GM10266 (cell line): ENCODE measurements around the gene PICK1.

Source experiments
- DNase-seq: peaks from one replicate; pipeline ENCODE4 v3.0.0; 2012; ENCODE audit errors: extremely low spot score
- TF ChIP-seq, protein P1 (sequence below): IDR thresholded peaks from 2 replicates; pipeline ENCODE4 v1.5.1; 2012; ENCODE audit warnings: mild to moderate bottlenecking, low read depth; ENCODE audit not compliant: control insufficient read depth, insufficient read depth; ENCODE audit errors: missing control alignments

The PICK1 gene

GRCh38 chr22:38065539-38065938, 8.3 kb downstream of the PICK1 start:
- TF ChIP-seq, protein P1, sequence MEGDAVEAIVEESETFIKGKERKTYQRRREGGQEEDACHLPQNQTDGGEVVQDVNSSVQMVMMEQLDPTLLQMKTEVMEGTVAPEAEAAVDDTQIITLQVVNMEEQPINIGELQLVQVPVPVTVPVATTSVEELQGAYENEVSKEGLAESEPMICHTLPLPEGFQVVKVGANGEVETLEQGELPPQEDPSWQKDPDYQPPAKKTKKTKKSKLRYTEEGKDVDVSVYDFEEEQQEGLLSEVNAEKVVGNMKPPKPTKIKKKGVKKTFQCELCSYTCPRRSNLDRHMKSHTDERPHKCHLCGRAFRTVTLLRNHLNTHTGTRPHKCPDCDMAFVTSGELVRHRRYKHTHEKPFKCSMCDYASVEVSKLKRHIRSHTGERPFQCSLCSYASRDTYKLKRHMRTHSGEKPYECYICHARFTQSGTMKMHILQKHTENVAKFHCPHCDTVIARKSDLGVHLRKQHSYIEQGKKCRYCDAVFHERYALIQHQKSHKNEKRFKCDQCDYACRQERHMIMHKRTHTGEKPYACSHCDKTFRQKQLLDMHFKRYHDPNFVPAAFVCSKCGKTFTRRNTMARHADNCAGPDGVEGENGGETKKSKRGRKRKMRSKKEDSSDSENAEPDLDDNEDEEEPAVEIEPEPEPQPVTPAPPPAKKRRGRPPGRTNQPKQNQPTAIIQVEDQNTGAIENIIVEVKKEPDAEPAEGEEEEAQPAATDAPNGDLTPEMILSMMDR = no peak
- DNase-seq = no peak

DNA sequence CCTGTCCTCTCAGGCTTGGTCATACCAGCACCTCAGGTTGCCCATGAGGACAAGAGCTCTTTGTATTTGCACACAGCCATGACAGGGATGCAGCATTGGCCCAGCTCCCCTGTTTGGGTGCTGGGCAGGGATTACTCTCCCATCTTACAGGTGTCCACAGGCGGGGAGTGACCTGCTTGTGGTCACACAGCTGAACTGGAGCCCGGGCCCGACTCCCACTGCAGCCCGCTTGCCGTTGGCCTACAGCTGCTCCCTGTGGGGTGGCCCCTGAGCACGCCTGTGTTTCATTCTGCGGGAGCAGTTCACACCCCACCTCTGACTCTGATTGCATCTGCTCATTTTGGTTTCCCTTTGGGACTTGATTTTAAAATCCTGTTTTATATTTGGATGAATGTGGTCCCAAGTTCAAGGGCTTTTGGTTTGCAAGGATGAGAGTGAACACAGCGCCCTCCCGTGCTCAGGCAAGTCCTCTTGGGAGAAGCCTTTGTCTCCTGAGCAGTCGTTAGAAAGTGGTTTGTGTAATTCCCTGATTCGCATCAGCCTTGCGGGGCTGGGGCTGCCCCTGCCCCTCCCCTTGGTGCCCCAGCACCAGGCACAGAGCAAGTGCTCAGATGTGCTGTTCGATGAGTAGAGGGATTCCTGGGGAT, 9.3 kb downstream of the PICK1 start:
- DNase-seq = no peak
- TF ChIP-seq, protein P1 = no peak

DNA sequence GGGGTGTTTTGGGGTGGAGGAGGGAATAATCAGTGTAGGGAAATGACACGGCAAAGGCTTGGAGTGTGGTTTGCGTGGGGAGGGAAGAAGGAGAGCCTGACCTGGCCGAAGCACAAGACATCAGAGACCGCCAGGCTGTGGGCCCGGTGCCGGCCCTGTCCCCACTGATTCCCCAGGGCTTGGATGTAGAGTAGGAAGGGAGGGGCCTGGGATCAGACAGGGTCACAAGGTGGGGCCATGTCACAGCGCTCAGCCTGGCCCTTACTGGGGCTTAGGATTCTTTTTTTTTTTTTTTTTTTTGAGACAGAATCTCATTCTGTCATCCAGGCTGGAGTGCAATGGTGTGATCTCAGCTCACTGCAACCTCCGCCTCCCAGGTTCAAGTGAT, 9.8 kb downstream of the PICK1 start:
- no peak for DNase-seq
- TF ChIP-seq, protein P1 = no peak

DNA sequence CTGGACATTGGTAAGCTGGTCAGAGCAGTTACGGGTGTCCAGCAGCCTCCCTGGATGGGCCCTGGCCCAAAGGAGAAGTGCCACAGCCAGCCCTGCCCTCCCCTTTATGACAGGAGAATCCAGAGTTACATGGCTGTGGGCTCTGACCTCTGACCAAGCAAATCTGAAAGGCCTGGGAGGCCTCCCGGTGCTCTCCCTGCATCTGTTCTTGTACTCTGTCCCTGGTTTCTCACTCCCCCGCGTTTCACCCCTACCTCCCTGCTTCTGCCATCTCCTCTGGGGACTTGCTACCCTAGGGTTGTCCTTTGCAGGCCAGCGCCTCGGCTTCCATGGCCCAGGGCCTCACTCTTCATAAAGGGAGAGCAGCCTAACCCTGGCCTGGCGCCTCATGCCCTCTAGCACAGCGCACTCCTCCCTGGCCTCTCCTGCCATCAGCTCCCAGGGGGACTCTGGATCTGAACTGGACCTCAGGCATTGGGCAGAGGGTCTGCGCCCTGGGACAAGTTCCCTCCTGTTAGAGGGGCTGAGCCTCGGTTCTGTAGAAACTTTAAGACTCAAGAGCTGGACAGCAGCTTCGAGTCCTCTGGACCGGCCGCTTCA, 10.7 kb downstream of the PICK1 start:
- DNase-seq = no peak
- TF ChIP-seq, protein P1 = no peak

GRCh38 chr22:38068641-38069371, 11.6 kb downstream of the PICK1 start:
- TF ChIP-seq, protein P1 = no peak
- DNase-seq = no peak

DNA sequence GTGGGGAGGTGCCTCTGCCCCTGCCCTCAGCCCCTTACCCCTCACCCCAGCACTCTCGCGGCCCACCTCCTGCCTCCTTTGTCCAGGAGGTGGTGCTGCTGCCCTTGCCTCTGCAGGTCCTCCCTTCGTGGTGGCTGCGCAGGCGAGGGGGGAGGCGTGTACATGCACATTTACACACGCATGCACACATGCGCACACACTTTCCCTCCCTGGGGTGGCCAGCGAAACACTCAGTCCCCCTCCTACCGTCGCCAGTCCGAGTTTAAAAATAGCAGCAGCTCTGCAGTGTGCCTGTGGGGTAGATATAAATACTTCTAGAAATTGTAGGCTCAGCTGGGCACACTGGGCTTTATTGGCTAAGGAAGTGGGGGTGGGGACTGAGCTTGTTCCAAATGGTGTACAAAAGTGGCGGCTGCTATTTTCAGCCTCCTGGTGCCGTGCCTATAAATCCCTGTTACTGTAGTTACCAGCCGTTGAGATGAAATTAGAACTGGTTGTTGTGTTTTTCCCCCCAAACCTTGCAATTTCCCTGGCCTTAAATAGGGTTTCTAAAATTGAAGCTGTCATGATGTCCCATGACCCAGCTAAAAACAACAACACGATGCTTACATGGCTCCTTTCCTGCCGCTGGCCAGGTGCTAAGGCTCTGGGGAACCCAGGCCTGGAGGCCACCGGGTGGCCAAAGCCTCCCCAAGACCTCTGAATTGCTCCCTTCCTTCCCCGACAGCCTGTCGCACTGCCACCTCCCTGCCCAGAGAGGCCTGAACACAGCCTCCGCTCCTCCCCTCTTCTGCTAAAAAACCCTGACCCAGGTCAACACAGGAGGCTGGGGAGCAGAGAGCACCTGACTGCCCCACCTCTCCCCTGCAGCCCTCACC, 12.4 kb downstream of the PICK1 start:
- TF ChIP-seq, protein P1 = no peak
- DNase-seq = no peak
